Eye (tissue), 1 donor: ENCODE data around the gene DENND10.
"Not testable (repeated sequence)": the region's sequence is repeated elsewhere in the genome, so short reads cannot be mapped to it uniquely, and the experiment has no call there.

Source experiments
- DNase-seq: peaks from one replicate; pipeline ENCODE4 v3.0.0-alpha.2; 2015

Gene DENND10, protein sequence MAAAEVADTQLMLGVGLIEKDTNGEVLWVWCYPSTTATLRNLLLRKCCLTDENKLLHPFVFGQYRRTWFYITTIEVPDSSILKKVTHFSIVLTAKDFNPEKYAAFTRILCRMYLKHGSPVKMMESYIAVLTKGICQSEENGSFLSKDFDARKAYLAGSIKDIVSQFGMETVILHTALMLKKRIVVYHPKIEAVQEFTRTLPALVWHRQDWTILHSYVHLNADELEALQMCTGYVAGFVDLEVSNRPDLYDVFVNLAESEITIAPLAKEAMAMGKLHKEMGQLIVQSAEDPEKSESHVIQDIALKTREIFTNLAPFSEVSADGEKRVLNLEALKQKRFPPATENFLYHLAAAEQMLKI

DNA sequence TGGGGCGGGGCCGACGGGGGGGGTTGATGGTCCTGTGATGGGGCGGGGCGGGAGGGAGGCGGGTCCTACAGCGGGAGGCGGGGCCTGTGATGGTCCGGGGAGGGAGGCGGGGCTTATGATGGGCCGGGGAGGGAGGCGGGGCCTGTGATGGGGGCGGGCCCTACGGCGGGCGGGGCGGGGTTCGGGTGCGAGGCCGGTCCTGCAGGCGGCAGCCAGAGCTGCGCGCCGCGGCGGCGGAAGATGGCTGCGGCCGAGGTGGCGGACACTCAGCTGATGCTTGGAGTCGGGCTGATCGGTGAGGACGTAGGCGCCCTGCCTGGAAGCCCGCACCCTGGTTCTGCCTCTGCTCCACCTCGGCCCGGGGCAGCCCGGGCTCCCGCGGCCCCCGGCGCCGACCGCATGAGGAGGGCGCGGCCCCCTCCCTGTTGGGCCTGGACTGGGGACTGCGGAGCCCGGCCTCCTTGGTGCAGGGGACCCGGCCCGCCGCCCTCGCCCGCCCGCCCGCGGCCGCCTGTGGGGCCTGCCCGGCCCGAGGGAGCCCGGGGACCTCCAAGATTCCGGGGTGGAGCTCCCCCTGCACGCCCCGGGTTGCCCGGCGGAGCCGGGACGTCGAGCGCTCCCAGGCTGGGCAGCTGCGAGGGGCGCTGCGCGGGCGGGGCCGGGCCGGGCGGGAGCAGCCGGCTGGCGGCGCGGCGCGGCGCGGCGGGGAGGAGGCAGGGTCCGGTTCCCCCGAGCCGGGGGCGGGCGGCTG lies at the start of gene DENND10:
Gene DENND10, plus strand, starts transcription at position 211 of the 751 bp plus-strand sequence. Its CDS starts 30 bp downstream, at position 241.
- peak; percentile 91 for DNase-seq

DNA sequence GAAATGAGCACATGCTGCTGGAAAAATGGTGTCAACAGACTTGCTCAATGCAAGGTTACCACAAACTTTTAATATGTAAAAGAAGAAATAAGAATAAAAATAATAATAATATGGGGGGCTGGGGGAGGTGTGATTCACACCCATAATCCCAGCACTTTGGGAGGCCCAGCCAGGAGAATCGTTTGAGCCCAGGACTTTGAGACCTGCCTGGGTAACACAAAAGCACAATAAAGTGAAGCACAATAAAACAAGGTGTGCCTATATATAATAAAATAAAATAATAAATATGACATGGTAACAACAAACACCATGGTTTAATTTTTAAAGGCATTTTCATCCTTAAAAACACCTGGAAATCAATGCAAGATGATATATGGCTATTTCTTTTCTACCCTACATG lies 48.4 kb upstream of the DENND10 start:
- DNase-seq: no peak

DNA sequence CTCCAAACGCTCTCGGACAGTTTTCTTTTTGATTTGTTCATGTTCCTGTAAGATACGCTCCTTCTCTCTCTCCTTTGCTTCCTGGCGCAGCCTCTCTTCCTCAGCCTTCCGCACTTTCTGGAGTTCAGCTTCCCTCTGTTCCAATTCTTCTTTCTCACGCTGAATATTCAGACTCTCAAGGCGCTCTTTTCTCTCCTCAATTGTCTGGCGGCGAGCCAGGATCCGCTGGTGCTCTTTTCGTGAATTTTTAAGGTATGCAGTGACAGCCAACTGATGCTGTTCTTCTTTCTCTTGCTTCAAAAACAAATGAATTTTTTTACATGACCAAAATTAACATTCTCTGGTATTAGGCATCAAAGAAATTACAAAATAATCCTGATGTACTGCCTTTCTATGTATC lies 45.9 kb upstream of the DENND10 start:
- DNase-seq: no peak

DNA sequence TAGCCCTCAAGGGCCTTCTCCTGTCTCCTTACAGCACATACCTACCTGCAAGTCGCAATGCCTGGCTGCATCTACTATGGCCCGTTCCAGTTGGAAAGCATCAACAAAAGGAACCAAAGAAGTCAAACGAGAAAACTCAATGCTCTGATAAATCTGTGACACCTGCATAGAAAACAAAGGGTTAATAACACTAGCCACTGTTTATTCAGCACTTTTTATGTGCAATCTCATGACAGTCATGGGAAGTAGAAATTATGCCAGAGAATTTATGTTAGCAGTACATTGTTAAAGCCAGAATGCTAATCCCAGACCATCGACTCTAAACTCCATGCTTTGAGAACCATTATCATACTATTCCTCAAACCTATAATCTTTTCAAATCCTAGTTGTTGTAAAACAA lies 44.4 kb upstream of the DENND10 start:
- DNase-seq: no peak

DNA sequence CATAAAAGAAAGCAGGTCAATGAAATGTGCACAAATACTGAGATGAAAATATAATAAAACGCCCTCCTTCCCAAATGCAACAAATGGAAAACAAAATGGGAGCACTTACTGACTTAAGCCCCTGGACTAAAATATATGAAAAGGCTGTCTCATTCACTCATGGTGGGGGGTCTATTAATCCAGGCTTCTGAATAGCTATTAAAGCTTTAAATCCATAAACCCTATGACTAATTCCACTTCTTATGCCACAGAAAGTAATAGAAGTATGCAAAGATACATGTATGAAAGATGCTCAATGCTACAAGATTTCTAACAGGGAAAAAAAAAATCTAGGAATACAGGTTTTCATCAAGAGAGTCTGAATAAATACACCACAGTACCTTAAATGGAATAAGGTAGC lies 43.8 kb upstream of the DENND10 start:
- no peak for DNase-seq

DNA sequence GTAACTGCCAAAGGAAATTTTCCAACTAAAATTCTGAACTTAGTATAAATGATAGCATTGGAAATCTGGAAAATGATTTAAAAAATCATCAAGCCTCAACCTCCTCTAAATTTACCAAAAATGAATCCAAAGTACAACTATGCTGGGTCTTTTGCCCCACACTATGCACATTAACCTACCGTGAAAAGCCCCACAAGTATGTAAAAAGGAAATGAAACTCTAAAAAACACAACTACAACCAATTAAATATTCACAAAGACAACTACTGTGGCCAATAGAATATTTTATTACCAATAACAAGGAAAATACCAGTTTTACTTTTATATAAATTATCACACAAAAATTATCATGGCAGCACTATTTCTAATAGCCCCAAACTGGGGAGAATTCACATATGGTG lies 42.6 kb upstream of the DENND10 start:
- no peak for DNase-seq

DNA sequence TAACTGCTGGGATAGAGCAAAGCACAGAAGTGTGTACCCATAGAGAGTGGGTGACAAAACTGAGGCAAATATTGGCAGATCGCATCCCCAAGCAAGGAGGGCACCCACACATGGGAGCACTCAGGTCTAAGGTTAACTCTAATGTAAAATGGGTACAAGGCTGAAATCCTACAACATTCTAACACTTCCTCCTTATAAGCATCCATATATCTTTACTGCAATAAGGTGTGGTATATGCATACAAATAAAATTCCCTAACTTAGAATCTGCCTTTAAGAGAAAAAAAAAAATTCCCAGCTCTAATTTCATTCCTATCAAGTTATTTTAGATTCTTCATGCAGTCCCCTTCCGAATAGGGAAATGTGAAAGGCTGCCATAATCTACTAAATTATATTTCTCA lies 42.0 kb upstream of the DENND10 start:
- no peak for DNase-seq

DNA sequence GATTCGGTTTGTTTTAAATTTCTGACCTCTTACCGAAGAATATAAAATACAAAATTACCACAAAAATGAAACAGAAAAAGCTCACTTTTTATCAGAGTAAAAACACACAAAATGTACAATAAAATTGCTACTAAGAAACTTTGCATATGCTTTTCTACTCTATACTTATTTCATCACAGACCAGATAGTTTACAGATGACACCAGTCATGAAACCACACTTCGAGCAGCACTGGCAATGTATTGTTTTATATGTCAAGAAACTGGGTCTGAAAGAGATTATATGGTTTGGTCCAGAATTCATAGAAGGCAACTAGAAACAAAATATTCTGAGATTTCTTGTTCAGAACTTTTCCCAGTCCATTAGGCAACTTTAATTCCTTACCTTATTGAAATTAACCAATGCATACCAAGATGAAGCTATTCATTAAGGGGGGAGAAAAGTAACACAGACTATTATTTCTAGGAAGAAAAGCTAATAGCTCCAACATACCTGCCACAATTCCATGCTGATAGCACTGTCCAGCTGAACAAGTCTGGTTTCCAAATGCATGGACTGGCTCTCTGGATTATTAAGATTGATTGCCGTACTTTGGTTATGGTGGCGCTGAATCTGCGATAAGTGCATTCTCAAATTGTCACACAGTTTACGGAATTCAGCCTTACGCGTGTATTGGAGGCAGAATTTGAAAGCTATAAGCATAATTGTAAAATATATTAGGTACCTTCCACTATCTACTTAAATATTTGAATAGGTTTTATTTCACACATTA lies 33.3 kb upstream of the DENND10 start:
- no peak for DNase-seq

DNA sequence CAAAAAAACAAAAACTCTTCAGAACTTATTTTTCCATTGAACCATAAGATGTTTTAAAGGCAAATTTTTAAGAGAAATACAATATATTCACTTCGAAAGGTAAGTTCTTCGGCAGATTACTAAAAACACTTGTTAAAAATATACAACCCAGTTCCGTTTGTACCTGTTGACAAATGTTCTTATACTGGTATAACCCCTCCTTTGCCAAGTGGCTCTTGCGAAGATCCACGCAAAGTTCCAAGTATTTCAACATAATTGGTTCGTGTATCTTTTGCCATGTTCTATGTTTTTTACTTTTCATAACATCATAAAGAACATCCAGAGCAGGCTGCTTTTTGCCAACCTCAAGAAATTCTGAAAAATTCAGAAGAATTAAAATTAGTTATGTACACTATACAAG lies 30.3 kb upstream of the DENND10 start:
- DNase-seq: no peak

DNA sequence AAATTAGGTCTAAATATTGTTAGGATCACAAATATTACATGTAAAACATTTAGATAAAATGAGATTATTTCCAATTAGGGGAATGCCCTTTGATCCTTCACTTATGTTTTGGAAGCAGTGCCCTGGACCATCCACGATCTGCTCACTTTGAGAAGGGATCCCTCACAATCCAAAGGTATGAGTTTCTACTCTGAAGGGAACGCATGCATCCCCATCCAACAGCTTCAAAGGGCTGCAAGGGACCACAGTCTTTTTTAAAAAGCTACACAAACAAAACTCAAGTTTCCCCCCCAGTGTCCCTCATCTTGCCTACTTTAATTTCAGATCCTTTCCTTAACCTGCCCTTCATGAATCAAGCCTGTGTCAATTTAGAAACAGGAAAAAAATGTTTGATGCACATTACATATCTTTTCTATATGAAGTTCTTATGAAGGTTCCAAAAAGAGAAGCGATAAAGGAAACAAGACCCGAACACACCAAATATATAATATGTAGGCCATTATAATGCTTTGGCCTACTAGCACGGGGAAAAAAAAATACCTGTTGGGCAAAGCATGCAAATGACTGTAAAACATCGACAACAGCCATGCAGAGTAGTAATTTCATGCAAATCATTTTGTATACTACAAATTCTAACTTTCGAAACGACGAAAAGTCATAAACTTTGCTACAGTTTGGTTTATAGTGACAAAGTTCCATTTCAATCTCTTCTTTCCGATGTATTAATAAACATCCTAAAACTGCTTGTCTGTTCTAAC lies 25.3 kb upstream of the DENND10 start:
- no peak for DNase-seq

DNA sequence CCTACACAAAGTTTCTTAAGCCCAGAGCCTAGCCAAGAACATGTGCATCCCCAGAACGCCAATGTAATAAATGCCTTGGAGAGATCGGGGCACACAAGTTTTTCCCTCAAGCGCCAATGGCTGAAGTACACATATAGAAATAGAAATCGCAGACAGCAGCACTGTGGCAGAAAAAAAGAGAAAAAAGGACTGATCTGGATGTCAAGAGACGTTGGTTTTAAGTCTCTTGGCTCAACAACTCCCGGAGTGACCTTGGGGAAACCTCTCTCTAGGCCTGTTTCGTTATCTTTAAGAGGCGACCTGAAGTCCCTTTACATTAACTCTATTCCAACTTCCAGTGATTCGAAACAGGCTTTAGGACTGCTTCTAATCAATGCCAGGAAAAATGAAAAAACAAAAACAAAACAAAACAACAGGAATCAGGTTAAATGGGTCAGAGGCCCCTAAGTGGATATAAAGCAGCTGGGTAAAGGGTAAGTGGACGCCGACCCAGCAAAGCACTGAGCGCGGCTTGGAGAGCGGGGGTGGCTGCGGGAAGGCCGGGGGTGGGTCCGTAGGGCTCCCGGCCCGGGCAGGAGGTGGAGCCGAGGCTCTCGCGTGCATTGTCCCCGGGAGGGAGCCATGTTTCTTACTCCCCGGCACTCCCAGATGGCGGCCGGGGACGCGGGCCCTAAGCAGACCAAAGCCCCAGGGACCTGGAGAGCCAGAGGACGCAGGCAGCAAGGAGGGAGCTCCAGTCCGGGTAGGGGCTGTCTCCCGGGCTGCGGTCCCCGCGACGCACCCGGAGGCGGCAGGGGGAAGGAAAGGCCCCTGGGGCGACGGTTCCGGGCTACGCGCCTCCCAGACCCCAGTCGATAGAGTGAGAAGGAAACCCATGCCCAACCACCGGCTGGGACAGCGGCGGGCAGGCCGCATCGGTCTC lies 24.1 kb upstream of the DENND10 start:
- peak; percentile 80 for DNase-seq

DNA sequence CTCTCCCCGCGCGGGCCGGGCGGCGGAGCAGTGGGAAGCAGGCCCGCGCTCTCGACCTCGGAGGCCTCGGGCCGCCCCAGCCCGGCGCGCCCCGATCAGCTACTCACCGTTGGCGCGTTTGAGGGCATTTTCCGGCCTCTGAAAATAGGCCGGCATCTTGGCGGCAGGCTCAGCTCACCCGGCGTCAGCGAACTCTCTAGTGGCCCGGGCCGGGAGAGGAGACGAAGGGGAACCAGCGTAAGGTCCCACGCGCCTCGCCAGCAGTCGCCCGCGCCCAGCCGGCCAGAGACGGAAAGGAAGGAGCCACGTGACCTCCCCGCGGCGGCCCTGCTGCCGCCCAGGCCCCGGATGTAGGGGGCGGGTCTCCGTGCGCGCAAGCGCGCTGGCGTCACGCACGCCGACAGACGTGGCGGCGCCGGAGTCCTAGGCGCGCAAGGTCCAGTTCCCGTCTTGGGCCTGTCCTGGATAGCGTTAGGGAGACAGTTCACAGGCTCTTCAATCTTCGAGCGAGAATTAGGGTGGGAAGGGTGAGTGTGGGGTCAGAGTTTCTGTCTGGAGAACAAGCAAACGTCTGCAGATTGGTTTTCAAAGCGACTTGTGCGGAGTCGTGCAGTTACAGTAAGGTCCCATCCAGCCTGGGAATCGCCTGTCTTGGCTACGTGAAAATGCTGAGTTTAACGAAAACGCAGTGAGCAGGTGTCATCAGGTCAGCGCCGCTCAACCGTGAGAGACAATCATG lies 23.2 kb upstream of the DENND10 start, which contains the start of gene EIF3A:
Gene EIF3A, minus strand, starts transcription at position 297 of the 739 bp plus-strand sequence. Its CDS starts 141 bp downstream, at position 156.
- peak; percentile 97 for DNase-seq

DNA sequence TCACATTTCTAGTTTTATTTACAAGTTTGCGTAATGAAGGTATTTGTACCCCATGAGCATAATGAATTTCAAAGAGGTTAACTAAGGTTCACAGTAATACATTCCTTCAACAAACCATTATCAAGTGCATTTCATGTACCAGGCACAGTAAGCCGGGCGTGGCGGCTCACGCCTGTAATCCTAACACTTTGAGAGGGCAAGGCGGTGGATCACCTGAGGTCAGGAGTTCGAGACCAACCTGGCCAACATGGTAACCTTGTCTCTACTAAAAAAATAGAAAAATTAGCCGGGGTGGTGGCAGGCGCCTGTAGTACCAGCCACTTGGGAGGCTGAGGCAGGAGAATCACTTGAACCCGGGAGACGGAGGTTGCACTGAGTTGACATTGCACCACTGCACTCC lies 19.0 kb upstream of the DENND10 start:
- DNase-seq: no peak

DNA sequence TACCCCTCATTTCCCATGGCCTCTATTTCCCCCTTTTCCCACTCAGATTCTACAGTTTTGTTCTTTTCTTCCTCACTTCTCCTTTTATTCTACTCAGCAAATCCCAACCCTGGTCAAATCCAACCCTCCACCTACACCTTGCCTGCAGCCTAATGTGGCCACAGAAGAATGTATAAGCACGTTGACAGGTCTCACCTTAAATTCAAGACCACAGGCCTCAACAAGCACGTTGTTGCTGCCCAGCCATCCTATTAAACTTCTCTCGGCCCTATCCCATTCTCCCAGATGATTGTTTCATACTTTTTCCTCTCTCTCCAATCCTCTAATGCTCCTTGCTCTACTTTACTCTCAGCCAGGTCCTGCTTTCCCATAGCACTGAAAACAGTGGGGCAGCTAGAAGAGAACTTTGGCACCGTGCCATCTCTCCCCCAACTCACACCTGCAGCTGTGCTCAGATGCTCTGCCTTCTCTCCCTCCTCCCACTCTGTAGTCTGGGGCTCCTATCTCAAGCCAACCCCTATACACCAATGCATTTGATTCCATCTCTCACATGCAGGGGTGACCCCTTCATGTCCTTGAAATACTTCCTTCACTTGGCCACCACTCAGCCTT lies 16.5 kb upstream of the DENND10 start:
- DNase-seq: no peak

DNA sequence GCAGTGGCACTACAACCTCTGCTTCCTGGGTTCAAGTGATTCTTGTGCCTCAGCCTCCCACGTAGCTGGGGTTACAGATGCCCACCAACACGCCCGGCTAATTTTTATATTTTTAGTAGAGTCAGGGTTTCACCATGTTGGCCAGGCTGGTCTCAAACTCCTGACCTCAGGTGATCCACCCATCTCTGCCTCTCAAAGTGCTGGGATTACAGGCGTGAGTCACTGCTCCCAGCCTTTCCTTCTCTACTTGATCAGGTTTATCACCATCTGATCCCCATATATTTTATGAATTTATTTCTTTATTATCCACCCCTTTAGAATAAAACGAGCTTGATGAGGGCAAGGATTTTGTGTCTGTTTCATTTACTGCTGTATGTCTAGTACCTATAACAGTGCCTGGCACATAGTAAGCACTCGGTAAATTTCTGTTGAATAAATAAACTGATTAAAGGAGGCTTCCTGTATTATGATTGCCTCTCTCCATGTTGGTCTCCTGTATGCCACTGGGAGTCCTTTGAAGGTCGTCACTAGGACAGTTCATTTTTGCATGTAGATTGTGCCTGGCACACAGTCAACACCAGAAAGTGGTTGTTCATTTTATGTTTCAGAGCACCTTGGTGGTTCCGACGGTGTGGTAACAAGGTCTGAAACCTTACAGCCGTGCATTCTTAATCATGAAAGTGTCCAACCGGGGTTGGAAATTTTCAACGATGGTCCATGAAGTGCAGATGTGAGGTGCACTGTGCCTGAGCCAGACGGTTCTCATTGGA lies 13.7 kb upstream of the DENND10 start:
- DNase-seq: no peak

DNA sequence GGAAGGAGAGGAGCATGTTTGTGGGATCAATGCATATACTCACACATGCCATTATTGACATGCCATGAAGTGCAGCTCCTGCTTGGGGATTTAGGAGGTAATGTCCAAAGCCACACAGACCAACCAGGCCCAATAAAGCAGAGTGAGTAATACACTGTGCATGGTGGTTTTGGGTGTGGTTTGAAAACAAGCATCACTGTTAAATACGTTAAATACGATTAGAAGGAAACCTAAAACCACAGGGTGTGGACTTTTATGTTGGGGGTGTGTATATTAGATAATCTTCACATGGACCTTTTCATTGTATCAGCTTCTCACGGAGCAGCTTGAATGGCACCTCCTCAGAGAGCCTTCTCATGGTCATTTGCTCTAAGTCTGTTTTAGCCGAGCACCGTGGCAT lies 12.9 kb upstream of the DENND10 start:
- no peak for DNase-seq

DNA sequence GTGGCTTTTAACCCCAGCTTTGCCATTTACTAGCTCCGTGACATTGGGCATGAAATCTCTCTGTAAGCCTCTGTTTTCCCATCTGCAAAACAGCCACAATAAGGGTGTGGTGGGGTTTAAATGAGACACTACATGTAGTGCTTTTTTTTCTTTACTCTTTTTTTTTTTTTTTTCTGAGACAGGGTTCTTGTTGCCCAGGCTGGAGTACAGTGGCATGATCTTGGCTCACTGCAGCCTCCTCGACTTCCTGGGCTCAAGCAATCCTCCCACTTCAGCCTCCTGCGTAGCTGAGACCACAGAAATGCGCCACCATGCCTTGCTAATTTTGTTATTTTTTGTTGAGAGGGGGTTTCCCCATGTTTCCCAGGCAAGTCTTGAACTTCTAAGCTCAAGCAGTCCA lies 8.3 kb upstream of the DENND10 start:
- DNase-seq: no peak

DNA sequence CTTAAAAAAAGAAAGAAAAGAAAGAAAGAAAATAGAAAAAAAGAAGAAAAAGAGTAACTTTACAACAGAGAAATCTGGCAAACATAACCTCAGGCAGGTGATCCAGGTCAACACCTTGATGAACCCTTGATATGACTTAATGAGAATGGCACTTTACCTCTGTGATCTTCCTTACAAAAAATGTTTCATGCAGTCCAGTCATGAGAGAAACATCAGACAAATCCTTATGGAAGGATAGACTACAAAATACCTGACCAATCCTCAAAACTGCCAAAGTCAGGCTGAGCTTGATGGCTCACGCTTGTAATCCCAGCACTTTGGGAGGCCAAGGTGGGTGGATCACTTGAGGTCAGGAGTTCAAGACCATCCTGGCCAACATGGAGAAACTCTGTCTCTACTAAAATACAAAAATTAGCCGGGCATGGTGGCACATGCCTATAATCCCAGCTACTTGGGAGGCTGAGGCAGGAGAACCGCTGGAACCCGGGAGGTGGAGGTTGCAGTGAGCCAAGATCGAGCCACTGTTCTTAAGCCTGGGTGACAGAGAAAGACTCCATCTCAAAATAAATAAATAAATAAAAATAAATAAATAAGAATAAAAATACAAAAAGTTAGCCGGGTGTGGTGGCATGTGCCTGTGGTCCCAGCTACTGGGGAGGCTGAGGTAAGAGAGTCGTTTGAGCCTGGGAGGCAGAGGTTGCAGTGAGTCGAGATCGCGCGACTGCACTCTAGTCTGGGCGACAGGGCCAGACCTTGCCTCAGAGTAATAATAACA lies 7.1 kb upstream of the DENND10 start:
- not testable (repeated sequence) for DNase-seq

DNA sequence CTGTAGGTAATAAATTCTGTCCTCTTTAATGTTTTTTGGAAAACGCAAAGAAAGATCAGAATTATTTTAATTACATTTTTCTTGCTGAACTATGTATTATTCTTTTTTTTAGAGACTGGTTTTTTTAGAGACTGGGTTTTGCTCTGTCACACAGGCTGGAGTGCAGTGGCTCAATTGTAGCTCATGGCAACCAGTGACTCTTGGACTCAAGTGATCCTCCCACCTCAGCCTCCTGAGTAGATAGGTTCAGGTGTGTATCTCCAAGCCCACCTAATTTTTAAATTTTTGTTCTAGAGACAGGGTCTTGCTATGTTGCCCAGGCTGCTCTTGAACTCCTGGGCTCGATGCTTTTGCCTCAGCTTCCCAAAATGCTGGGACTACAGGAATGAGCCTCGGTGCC lies 5.3 kb upstream of the DENND10 start:
- no peak for DNase-seq
